ENCODE data around the gene PXDC1. TPM values are rescaled to one million over a fixed set of nuclear protein-coding genes. Genes with fewer than 3 reads are reported as not detected.

Gene PXDC1
- total RNA-seq, 4 donors from 2014 or later = 58.4 to 103 (median 72.4) TPM

DNA sequence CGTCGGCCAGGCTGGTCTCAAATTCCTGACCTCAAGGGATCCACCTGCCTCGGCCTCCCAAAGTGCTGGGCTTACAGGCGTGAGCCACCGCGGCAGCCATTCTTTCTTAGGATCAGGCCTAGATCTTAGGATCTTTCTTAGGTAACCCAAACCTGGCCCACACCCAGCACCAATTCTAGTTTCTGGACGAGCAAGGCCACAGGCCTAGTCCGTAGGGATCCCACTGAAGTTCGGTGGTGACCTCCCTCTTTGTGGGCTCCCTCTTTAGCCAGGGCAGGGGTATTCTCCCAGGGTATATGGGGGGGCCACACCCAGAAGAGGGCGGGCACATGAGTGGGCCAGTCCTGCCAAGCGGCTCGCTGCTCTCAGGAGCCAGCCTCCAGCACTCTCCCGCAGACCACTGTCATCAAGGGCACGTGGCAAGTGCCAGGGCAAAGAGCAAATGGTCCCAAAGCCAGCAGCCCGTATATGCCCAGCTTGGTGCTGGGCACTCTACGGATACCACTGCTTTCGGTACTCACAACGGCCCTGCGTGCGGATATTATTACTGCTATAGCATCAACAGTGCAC, 6.5 kb downstream of the PXDC1 start:
- 76 to 79% methylated on average over 9 to 20 of the region's 20 CpGs for WGBS, 2 donors
- DNase-seq (ENCODE audit: low spot score in 2 of 2) = peak in 1 of 2 donors; percentile 86
- H3K4me3 ChIP-seq (ENCODE audit: low read depth, poor library complexity, severe bottlenecking) = no peak overlapping the region
- TF ChIP-seq POLR2A (IDR thresholded peaks at IDR 0.05) = no peak
- TF ChIP-seq, protein P1, sequence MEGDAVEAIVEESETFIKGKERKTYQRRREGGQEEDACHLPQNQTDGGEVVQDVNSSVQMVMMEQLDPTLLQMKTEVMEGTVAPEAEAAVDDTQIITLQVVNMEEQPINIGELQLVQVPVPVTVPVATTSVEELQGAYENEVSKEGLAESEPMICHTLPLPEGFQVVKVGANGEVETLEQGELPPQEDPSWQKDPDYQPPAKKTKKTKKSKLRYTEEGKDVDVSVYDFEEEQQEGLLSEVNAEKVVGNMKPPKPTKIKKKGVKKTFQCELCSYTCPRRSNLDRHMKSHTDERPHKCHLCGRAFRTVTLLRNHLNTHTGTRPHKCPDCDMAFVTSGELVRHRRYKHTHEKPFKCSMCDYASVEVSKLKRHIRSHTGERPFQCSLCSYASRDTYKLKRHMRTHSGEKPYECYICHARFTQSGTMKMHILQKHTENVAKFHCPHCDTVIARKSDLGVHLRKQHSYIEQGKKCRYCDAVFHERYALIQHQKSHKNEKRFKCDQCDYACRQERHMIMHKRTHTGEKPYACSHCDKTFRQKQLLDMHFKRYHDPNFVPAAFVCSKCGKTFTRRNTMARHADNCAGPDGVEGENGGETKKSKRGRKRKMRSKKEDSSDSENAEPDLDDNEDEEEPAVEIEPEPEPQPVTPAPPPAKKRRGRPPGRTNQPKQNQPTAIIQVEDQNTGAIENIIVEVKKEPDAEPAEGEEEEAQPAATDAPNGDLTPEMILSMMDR (IDR thresholded peaks at IDR 0.05) = no peak
- intact Hi-C loops (cut with DNase I; ENCODE audit: low total_unique reads) = loop anchor here (5.0 to 10.0 kb wide), 3 partner anchors 142 to 260 kb away; no protein-coding TSS in a partner anchor

DNA sequence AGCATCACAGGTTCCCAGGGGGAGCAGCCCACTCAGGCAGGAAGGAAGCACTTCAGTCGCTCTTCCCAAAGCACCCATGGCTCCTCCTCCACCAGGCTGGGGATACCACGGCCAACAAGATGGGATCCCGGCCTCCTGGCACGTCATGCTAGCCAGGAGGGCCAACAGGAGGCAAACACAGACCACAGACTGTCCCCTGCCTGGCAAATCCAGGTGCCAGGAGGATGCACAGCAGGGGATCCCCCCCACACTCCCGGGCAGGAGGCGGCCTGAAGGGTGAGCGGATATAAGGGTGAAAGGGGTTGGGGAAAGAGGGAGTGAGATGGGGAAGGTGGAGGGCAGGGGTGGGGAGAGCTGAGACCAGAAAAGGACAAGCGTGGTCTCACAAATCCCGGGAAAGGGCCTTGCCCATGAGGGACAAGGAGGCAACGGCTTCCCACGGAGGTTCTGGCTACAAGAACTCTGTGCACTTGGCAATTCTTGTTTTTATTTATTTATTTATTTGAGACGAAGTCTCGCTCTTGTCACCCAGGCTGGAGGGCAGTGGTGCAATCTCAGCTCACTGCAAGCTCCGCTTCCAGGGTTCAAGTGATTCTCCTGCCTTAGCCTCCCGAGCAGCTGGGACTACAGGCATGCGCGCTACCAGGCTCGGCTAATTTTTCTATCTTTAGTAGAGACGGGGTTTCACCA, 7.2 kb downstream of the PXDC1 start:
- no peak overlapping the region for H3K4me3 ChIP-seq (ENCODE audit: low read depth, poor library complexity, severe bottlenecking)
- no peak for TF ChIP-seq POLR2A (IDR thresholded peaks at IDR 0.05)
- TF ChIP-seq, protein P1 (IDR thresholded peaks at IDR 0.05) = no peak
- 67 to 77% methylated on average over 17 to 19 of the region's 19 CpGs for WGBS, 2 donors
- DNase-seq (ENCODE audit: low spot score in 2 of 2) = peak in 1 of 2 donors; percentile 81
- intact Hi-C loops (cut with DNase I; ENCODE audit: low total_unique reads) = loop anchor here (5.0 to 10.0 kb wide), 3 partner anchors 143 to 260 kb away; no protein-coding TSS in a partner anchor

DNA sequence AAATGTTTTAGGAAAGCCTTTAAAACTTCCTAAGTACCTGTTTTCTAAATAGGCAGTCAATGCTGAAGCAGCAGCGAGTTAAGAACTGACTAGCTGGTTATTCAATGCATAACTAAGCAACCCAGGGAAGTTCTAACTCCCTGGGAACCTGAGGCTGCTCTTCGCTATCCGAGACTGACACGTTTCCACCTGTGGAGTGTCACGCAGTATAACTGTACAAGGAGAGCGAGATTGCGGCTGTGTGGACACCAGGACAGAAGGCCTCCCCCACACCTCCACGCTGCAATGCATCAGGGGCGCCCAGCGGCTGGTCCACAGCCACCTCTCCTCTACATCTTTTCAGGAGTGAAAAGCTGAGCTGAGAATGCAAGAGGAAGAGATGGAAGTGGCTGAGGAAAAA, 8.0 kb downstream of the PXDC1 start:
- 75 to 83% methylated on average over 10 of the region's 10 CpGs for WGBS, 2 donors
- intact Hi-C loops (cut with DNase I; ENCODE audit: low total_unique reads) = loop anchor here (5.0 to 10.0 kb wide), 3 partner anchors 144 to 261 kb away; no protein-coding TSS in a partner anchor
- no peak overlapping the region for H3K4me3 ChIP-seq (ENCODE audit: low read depth, poor library complexity, severe bottlenecking)
- peak in 1 of 2 donors; percentile 83 for DNase-seq (ENCODE audit: low spot score in 2 of 2)
- no peak for TF ChIP-seq POLR2A (IDR thresholded peaks at IDR 0.05)
- TF ChIP-seq, protein P1 (IDR thresholded peaks at IDR 0.05) = no peak

DNA sequence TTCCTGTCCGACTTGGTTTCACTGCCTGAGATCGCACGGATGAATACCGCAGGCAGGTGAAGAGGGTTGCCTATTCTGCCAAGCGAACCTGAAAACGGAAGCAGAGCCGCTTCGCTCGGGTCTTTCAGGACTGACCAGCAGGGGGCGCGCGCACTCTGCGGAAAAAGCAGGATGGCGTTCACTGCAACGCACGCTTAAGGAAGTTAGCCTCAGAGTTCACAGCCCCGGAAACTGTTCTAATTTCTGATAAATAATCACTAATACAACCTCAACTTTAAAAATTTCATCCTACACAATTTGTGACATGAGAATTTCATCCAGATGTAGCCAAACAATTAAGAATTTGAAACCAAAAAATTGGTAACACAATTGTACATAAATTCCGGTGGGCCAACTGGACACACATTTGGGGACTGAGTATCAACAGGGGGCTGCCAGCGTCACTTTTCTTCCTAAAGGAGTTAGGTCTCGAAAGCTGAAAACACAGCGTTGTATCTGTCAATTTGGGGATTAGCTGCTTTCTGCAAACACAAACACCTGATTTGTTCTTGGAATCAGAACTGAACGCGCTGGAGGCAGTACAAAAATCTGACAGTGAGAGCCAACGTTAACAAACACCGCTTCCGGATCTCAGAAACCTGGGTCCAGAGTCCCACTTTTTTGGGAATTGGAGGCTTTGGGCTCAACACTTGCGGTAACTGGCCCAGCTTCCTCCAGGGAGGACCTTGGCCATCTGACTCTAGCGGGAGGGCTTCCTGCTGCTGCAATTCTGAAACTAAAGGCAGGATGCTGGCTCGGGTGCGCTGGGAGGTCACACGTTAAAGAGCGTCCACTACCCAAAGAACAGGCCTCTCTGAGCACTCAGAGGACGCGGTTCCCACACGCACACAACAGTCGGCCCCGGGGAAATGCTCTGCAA, 8.8 kb downstream of the PXDC1 start:
- intact Hi-C loops (cut with DNase I; ENCODE audit: low total_unique reads) = loop anchor here (5.0 to 10.0 kb wide), 3 partner anchors 145 to 262 kb away; no protein-coding TSS in a partner anchor
- 20 to 26% methylated on average over 37 of the region's 37 CpGs for WGBS, 2 donors
- TF ChIP-seq POLR2A (IDR thresholded peaks at IDR 0.05) = no peak
- TF ChIP-seq, protein P1 (IDR thresholded peaks at IDR 0.05) = peak in 1 of 3 donors; percentile 93
- H3K4me3 ChIP-seq (ENCODE audit: low read depth, poor library complexity, severe bottlenecking) = no peak overlapping the region
- DNase-seq (ENCODE audit: low spot score in 2 of 2) = peak; percentile 89 to 98

DNA sequence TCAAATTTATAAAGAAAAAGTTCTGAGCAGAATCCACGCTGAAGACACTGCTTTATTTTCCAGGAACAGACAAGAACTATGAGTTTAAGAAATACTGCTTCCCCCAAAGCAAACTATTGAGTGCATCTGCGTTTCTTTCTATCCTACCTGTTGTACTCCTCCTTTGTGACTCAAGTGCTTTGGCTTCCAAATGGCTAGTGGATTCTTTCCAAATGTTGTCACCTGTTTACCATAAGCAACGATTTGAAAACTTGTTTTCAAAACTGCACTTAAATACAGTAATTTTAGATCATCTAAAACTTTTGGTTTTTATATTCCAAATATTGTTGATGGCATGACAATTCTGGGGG, 9.5 kb downstream of the PXDC1 start:
- peak in 1 of 2 donors; percentile 2 for DNase-seq (ENCODE audit: low spot score in 2 of 2)

More for the DNA sequence above, 9.5 kb downstream of the PXDC1 start:
- H3K4me3 ChIP-seq (ENCODE audit: low read depth, poor library complexity, severe bottlenecking) = no peak overlapping the region
- intact Hi-C loops (cut with DNase I; ENCODE audit: low total_unique reads) = loop anchor here (5.0 to 10.0 kb wide), 3 partner anchors 145 to 263 kb away; no protein-coding TSS in a partner anchor
- 26 to 37% methylated on average over 3 of the region's 3 CpGs for WGBS, 2 donors
- TF ChIP-seq POLR2A (IDR thresholded peaks at IDR 0.05) = no peak
- TF ChIP-seq, protein P1 (IDR thresholded peaks at IDR 0.05) = no peak

Measured in lower leg skin (tissue), 4 donors.